NCI-H1105 treated with DMSO at 0.1 percent for 48 hours (cell line): Measurements from ENCODE around the gene ST6GALNAC3.

Experiments used
- DNase-seq: peaks from one replicate; lab custom pipeline; 2025; lab: John Stamatoyannopoulos, UW

ST6GALNAC3 gene

GRCh38 chr1:76142771-76143540 lies 68.4 kb downstream of the ST6GALNAC3 start:
- DNase-seq, result no peak

GRCh38 chr1:76144247-76144646 lies 69.7 kb downstream of the ST6GALNAC3 start:
- no peak for DNase-seq

DNA sequence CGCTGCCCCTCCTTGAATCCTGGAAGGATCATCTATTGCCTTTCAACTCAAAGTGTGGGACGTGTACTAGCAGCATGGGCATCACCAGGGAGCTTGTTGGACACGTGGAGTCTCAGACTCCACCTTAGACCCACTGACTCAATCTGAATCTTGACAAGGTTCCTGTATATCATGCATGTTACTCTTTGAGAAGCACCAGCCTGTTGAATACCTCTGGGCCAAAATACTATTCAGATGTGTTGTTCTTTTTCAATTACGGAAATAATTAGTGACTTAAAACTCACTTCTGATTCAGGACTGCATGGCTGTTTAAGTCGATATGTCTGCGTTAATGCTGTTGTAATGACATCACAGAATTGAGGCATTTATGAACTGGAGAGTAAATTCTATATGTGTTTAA lies 70.8 kb downstream of the ST6GALNAC3 start:
- no peak for DNase-seq

- DNase-seq, result no peak
These were observed 71.6 kb downstream of the ST6GALNAC3 start for GRCh38 chr1:76146184-76146583.

- DNase-seq, result no peak
These were observed 73.4 kb downstream of the ST6GALNAC3 start for GRCh38 chr1:76147917-76148316.

DNA sequence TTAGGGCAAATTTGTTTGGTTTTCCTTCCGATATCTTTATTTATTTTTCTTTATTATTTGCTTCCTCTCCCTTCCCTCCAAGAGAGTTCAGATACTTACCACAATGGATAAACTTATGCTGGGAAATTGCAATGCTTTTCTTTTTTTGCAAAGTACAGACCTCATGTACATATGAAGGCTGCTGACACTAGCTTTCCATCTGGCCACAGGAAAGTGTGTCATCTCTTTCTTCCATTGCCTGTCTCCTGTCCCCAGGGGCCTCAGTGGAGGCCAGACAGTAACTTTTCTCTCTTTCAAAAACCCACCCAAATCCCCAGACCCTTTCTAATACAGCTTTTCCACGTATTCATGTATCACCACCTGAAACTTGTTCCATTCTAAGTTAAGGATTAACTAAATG lies 73.9 kb downstream of the ST6GALNAC3 start:
- no peak for DNase-seq

DNA sequence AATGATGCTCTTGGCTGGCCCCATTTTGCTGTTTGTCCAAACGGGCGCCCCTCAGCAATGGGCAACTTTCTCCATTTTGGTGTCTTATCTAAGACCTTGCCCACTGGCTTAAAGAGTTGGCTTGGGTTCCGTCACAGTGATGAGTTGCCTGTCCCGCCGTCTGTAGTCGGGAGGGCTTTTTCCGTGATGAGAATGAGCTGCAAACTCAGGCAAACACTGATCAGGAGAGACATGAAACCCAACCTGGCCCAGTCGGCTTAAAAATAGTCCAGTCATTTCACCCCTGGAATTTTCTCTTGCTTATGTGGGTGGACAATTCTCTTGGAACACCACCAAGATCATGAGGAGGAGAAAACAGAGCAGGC lies 79.3 kb downstream of the ST6GALNAC3 start:
- DNase-seq, result no peak

- DNase-seq, result peak; percentile 79
These were observed 79.8 kb downstream of the ST6GALNAC3 start for GRCh38 chr1:76154206-76154956.

- DNase-seq, result no peak
These were observed 82.4 kb downstream of the ST6GALNAC3 start for GRCh38 chr1:76156987-76157386.

GRCh38 chr1:76158126-76158525 lies 83.6 kb downstream of the ST6GALNAC3 start:
- DNase-seq, result no peak

DNA sequence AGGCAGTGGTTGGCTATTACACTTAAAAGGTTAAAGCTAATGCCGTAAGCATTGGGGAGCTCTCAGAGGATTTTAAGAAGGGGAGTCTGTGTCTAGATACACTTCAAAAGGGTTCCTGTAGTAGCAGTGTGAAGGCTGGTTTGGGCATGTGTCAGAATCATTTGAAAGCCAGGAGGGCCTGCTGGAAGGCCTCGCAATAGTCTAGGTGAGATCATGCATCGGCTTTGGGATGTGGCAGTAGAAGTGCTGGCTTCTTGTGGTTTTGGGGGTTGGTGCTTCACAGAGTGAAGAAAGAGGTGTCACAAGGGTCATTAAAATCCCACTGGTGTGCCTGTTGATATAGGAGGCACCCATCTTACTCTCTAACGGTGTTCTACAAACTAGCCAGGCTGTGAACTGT lies 85.7 kb downstream of the ST6GALNAC3 start:
- no peak for DNase-seq

DNA sequence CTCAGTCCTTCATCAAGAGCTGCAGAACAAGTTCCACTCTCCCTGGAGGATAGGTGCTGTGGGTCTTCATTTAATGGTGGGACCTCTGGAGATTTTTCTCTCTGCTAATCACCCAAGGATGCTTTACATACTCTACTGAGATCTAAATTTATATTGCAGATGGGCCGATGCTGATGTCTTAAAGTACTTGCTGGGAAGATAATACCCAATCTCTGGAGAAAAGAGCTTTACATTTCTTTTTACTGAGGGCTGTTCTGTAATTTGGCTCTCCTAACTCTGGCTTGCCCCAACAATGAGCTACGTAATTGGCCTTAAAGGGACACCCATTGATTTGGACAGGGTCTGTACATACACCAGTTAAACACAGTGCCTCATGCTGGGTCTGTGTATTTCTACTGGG lies 86.9 kb downstream of the ST6GALNAC3 start:
- no peak for DNase-seq

DNA sequence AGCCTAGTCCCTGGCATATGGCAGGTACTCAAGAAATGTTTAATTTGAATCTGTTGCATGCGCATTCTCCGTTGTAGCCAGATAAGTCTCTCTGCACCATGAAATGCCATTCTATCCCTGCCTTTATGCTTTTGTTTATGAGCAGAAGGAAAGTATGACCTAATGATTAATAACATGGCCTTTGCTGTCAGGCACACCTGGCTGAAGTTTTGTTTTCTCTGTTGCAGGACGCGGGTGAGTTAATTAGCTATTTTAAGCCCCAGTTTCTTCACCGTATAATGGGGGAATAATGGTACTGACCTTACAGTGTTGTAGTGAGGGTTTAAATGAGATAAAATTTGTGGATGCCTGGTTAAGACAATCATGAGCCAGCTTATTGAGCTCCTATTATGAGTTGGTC lies 87.7 kb downstream of the ST6GALNAC3 start:
- DNase-seq, result no peak

- no peak for DNase-seq
These were observed 89.6 kb downstream of the ST6GALNAC3 start for GRCh38 chr1:76164165-76164564.

DNA sequence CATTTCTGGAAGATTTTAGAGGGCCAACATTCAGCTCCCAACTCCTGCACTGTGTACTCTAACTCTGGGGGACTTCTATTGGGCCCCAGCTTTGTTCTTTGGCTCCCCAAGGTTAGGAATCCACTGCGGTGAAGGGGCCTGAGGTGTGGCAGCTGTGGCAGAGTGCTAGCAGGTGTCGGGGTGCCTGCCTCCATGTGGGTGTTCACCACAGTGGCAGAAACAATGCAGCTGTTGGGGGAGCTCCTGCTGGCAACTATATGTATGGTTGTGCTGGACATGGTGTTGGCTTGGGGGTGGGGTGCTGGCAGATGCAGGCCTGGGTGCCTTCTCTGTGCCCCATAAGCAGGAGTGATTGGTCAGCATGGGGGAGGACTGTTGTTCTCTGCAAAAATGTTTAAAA lies 95.5 kb downstream of the ST6GALNAC3 start:
- DNase-seq, result no peak

GRCh38 chr1:76170513-76170912 lies 96.0 kb downstream of the ST6GALNAC3 start:
- DNase-seq, result no peak

- DNase-seq, result no peak
These were observed 101.5 kb downstream of the ST6GALNAC3 start for GRCh38 chr1:76176000-76176399.

DNA sequence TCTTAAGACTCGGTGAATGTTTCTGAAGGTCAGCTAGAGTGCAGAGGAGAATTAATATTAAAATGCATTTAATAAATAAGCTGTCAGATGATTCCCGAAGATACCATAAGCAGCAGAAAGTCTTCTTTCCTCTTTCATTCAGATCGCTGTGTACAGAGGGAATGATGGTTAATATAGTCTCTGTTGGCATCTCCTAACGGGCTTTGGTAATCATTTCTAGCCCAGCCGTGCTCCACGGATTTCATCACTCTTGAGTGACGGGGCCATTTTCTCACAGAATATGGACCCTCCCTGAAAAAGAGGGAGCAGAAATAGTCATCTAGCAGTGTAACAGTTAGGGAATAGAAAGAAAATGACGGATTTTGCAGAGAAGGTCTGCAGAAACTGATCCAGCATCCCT lies 103.1 kb downstream of the ST6GALNAC3 start:
- DNase-seq, result no peak

GRCh38 chr1:76179219-76179698 lies 104.7 kb downstream of the ST6GALNAC3 start:
- no peak for DNase-seq

- no peak for DNase-seq
These were observed 110.7 kb downstream of the ST6GALNAC3 start for GRCh38 chr1:76185207-76185606.

GRCh38 chr1:76186554-76187170 lies 112.1 kb downstream of the ST6GALNAC3 start:
- no peak for DNase-seq

DNA sequence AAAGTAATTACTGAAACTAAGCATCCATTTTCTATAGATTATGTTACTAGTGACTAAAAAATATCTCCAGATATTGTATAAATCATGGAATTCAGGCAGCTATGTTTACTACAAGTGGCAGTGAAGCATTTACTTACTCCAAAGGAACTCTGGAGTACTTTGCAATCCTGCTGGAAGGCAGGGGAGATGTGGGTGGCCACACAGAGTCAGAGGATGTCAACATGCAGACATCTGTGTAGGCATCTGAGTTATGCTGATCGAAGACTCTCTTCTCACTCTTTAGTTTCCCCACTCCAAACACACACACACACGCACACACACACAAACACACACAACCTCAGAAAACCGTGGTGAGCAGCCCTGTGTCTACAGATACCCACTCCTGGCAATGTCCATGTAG lies 112.9 kb downstream of the ST6GALNAC3 start:
- DNase-seq, result no peak

DNA sequence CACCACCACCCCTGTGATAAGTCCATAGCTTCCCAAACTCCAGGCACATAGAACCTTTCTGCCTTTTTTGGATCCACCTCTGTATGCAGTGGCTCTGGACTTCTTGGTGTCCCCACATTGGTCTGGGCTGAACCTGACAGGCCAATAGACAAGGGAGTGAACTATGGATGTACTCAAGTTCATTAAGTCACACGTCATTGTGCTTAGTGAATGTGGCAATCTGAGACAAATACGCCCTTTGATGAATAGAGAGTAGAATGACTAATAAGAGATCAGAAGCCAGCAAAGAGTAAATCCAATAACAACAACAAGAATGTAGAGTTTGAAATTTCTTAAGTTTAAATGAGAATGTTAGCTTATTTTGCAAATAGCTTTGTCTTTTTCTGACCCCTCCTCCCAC lies 114.8 kb downstream of the ST6GALNAC3 start:
- DNase-seq, result no peak
